Measurements from ENCODE around the gene NUFIP2.

- TF ChIP-seq EP300 (IDR thresholded peaks at IDR 0.05) (no peak), POLR2AphosphoS5 (IDR thresholded peaks at IDR 0.05) (no peak), CTCF (IDR thresholded peaks at IDR 0.05) (no peak), POLR2A (IDR thresholded peaks at IDR 0.05; ENCODE audit: low read depth) (no peak)
Observed at GRCh38 chr17:29299031-29299430, 5.1 kb upstream of the NUFIP2 start.

All from esophagus muscularis mucosa (tissue), 4 donors.